Stimulated activated CD8-positive, alpha-beta memory T cell treated with anti-CD3 and anti-CD28 coated beads, Interleukin-15, amount 100 ng/mL, for 4 hours (primary cell): Measurements from ENCODE around the gene ARHGAP22.

ENCODE experiments used
- DNase-seq, 2 donors: peaks; one replicate each; pipeline ENCODE4 v3.0.0-alpha.2; 2020; ENCODE audit warnings: low read depth in 2 of 2

Gene ARHGAP22

DNA sequence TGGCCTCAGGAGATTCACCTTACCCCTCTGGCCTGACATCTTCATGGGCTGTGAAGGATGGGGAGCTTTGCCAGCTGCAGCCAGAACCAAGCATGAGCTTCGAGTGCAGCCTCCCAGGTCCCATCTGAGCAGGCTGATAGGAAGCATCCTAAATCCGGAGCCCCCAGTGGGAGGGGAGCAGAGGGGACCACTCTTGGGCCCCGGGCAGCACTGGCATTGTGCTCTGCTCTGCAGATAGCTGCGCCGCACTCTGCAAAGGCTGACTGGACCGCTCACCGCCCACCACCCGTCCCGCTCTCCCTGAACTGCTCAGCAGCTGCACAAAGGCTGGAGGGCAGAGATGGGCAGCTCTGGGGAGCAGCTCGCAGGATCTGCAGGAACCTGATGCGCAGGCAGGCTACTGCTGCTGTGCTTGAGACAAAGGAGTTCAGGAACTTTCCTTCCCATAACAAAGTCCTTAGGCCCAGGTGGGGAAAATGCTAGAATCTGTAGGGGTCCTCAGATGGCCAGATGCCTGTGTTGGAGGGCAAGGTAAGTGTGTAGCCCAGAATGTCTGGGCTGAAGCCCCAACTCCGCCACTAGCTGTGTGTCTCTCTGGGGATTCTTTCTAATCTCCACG is 51.8 kb downstream of the ARHGAP22 start:
- DNase-seq = no peak

DNA sequence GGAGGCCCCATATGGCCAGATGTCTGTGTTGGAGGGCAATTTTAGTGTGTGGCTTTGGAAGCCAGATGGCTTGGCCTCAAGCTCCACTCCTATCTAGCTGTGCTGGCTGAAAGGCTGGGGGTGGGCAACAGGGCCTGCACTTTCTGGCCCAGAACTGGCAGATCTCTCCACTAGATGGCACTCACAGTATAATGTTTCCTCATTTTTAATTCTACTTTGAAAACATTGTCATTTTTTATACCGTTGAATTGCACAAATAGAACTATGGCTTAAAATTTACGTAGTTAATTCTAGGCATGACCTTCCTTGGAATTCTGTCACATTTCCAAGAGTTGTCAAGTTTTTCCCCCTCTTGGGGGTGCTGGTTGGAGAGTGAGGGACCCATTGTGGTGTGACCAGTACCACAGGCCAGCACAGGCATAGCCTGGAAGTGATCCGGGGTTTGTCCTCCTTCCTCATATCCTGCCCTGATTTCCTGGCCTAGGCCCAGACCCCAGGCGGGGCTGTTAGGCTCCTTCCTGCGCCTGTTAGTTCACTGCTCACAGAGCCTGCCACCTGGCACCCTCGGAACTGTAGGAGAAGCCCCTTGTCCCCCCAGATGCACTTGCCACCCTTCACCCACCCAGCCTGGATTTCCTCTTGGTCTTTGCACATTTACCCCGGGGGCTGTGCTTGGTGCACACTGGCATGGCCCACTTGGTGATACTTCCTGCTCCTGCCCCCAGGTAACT is 52.8 kb downstream of the ARHGAP22 start:
- DNase-seq = no peak

DNA sequence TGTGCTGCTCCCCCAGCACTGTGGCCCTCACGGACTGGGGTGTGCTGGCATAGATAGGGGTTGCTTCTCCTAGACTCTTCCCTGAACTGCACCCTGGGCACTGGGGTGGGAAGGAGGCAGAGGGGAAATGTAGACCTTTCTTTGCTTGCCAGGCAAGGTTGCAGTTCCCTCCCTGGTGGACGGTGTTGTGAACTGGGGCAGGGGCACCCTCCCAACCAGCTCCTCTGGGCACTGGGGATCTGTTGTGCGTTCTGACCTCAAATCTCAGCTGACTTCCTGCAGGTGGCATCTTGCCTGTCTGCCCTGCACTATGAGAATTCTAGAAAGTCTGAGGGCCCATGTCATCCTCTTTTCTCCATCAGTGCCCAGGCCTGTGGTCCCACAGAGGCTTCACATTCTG is 53.9 kb downstream of the ARHGAP22 start:
- no peak for DNase-seq

DNA sequence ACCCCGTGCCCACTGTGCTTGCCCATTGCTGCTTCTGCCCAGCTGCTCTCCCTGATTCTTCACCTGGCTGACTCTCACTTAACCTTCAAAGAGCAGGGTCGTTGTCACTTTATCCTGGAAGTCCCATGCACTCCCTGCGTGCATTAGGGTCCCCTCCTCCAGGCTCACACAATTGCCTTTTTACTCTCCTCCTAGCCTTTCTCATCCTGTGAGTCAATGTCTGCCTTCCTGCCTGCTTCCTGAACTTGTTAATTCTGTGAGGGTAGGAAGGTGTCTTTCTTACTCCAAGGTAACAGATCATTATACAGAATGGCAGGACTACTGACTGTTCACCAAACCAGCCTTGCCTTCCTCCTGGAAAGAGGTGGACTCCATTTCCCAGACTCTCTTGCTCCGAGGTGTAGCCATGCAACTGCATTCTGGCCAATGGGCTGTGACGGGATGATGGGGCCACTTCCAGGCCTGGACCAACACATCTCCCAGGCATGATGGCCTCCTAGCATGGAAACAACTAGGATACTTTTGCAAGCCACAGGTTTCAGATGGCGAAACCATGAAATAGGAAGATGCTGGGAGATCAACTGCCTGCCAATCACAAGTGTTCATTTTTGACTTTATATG is 54.7 kb downstream of the ARHGAP22 start:
- DNase-seq = no peak

DNA sequence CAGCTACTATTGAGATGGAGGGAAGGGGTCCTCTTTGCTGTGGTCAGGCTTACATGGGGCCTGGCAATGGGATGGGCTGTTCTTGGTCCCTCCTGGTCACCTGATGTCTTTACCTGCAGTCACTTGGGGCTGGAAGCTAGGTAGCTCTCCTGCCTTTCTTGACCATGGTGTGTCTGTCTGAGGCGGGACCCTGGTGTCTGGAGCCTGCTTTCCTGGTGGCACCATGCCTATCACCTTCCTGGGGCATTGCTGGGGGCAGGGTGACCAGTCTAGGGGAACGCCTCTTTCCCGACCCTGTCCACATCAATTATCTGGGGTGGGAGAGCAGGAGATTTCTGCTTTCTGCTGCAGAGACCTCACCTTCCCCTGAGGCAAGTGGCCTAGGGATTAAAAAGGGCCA is 55.6 kb downstream of the ARHGAP22 start:
- DNase-seq = no peak

DNA sequence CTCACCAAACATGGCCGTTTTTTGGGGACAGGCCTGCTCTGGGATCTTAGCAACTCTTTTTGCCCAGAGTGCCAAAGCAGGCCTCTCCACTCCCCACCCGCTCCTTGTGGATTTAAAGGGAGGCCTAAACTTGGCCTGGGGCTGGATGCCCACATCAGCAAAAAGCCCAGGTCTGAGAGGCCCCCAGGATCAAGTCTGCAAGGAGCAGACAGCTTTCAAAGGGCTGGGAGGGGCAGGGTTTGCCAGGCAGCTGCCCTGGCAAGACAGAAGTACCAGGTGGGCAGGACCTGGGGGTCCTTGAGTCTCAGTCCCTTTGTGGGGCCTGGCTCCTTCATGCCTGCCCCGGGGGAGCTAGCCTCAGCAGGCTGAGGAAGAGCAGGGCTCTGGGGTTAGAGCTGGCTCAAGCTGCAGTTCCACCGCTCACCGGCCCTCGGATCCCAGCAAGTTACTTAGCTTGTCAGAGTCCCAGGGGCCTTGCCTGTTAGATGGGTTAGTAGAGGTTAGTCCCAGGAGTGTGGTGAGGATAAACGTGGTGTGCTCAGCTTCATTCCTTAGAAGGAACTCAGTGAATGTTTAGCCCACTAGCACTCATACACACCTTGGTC is 56.2 kb downstream of the ARHGAP22 start:
- no peak for DNase-seq

- DNase-seq = no peak
These were observed 56.9 kb downstream of the ARHGAP22 start for GRCh38 chr10:48547981-48548380.

GRCh38 chr10:48547061-48547895 is 57.6 kb downstream of the ARHGAP22 start:
- DNase-seq = no peak

DNA sequence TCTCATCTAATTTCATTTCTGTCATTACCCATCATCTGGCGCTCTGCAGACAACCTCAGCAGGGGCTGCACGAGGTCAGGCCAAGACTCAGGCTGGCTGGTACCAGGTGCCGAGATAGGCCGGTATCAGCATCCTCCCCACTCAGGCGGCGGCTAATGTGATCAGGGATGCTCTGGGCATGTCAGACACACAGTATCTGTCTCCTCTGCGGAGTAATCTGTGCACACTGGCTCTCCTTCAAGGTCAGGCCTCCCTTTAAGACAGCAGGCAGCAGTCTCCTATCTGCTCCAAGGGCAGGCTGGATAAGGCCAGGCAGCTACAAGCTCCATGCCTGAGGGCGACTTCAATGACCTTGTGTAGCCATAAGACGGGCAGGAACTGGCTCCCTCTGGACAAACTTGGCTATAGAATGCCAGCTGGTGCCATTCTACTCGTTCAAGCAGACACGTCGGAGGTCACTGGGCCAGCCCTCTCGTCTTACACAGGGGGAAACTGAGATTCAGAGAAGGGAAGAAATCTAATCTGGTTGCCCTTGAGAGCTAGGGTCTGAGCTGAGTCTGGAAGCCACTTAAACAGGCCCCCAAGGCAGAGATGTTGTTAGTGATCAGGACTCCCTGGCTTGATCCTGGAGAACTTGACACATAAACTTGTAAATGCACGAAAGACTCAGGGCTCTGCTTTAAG is 59.3 kb downstream of the ARHGAP22 start:
- DNase-seq = no peak

GRCh38 chr10:48543182-48543844 is 61.6 kb downstream of the ARHGAP22 start:
- DNase-seq = no peak

DNA sequence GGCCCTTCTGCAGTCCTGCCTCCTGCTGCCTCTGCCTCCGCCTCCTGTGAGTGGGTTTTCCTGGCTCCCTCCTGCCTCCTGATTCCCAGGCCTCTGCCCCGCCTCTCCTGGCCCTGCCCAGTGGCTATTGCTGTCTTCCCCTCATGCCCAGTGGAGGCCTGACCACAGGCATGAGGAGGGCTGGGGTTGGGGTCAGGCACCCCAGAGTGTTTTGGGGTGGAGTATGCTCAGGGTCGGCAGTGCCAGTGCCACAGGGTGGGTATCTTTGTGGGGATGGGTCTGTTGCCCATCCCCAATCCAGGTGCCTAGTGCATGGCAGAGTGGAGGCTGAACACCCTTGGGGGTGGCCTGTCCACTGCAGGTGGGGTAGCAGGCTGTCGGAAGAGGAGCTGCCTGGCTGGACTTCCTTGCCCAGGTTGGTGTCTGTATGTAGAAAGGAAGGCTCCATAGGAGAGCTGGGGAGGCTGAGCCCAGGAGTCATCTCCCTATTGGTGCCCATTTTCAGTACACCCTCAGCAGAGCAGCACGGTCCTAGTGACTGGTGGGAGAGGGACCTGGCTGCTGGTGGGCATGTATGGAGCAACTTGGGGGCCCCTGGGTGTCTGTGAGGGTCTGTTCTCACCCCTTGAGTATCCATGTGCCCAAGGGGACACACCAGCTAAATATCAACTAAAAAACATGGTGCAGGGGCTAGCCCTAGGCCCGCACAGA is 62.2 kb downstream of the ARHGAP22 start:
- DNase-seq = no peak

- no peak for DNase-seq
These were observed 63.6 kb downstream of the ARHGAP22 start for GRCh38 chr10:48541144-48541795.

DNA sequence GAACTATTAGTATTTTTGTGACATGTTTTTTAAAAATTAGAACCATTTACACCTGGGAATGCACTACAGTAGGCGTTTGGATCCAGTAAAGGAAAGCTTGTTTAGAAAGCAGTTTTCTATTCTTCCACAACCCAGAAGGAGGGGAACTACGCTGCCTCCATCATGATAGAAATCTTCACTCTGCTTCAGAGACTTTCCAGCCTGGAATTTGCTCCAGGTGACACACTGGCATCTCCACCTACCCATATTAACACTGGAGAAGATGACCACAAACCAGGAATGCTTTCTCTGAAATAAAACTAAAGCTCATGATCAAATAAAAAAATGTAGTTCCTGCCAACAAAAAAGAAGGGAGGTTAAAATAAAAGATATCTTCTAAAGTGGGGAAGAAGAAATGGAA is 66.3 kb downstream of the ARHGAP22 start:
- DNase-seq = no peak

- no peak for DNase-seq
These were observed 67.7 kb downstream of the ARHGAP22 start for GRCh38 chr10:48536916-48537890.

DNA sequence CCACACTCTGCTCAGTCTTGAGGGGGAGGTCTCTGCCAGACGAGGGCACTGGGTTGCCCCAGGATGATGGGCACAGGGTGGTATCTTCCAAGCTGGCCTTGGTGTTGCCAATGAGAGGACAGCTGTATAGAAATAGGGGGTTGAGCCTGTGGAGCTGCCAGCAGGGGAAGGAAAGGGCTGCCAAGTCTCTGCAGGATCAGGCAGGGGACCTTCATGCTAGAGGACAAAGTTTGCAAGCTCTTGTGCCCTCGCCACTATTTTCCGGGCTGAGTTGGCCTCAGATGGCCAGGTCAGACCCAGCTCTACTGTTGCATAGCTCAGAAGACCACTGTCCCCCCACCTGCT is 68.7 kb downstream of the ARHGAP22 start:
- DNase-seq = no peak

- DNase-seq = no peak
These were observed 69.3 kb downstream of the ARHGAP22 start for GRCh38 chr10:48535416-48536155.

- no peak for DNase-seq
These were observed 70.7 kb downstream of the ARHGAP22 start for GRCh38 chr10:48533951-48534720.
